ENCODE results near the gene PNPLA7.
"Not testable (repeated sequence)": the region's sequence is repeated elsewhere in the genome, so short reads cannot be mapped to it uniquely, and the experiment has no call there.

Gene PNPLA7

GRCh38 chr9:137543237-137543963, 6.8 kb downstream of the PNPLA7 start:
- no peak for DNase-seq (ENCODE audit: low read depth in 2 of 2)

- no peak for DNase-seq (ENCODE audit: low read depth in 2 of 2)
These were observed 7.7 kb downstream of the PNPLA7 start for GRCh38 chr9:137542486-137542885.

- DNase-seq (ENCODE audit: low read depth in 2 of 2) = no peak
These were observed 9.7 kb downstream of the PNPLA7 start for GRCh38 chr9:137540536-137540935.

- DNase-seq (ENCODE audit: low read depth in 2 of 2) = no peak
These were observed 12.1 kb downstream of the PNPLA7 start for GRCh38 chr9:137538058-137538457.

DNA sequence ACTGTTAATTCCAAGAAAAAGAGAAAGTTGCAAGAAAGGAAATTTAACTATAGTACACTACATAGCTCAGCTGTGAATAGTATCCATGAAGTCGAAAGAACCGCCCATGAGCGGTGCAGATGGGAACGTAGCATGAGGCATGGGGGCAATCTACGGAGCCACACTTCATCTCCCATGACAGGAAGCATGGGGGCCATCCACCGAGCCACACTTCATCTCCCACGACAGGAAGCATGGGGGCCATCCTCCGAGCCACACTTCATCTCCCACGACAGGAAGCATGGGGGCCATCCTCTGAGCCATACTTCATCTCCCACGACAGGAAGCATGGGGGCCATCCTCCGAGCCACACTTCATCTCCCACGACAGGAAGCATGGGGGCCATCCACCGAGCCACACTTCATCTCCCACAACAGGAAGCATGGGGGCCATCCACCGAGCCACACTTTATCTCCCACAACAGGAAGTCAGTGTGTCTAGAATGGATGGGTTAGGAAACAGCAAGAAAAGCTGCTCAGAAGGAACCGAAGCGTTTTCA, 13.5 kb downstream of the PNPLA7 start:
- DNase-seq (ENCODE audit: low read depth in 2 of 2) = not testable (repeated sequence)

DNA sequence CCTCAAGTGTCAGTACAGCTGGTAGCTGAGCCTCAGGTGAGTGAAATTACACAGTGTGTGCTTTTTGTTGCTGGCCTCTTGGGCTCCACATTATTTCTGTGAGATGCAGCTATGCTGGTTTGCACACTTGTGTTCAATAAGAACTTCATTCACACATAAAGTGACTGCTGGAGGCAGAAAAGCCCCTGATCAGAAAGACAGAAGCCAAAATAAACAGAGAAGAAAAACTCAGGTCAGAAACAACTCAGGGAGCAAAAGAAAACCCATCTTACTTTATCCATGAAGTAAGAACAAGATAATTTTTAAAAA, 15.1 kb downstream of the PNPLA7 start:
- DNase-seq (ENCODE audit: low read depth in 2 of 2) = no peak

DNA sequence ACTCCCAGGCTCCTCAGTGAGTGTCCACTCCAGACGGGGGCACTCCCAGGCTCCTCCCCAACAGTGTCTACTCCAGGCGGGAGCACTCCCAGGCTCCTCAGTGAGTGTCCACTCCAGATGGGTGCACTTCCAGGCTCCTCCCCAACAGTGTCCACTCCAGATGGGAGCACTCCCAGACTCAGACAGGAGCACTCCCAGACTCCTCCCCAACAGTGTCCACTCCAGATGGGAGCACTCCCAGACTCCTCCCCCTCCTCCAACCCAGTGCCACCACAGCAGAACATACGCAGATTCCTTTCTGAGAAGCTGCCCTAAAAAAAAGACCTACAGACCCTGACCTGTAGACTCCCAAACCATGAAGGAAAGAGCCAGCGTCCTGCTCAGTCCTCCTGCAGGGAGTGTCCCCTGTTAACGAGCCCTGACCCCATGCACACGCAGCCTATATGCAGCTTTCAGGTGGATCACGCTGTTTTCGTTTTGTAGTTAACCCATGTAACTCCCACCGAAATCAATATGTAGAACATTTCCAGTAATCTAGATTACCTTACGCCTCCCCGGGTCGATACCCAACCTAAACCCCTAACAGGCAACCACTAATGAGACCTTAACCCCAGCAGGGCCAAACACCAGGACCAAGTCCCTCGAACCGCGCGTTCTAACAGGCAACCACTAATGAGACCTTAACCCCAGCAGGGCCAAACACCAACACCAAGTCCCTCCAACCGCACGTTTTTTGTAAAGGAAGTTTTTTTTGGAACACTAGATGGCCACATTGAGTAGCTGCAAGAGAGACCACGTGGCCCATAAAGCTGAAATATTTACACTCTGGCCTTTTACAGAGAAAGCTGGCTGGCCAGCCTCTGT, 15.7 kb downstream of the PNPLA7 start:
- DNase-seq (ENCODE audit: low read depth in 2 of 2) = no peak

DNA sequence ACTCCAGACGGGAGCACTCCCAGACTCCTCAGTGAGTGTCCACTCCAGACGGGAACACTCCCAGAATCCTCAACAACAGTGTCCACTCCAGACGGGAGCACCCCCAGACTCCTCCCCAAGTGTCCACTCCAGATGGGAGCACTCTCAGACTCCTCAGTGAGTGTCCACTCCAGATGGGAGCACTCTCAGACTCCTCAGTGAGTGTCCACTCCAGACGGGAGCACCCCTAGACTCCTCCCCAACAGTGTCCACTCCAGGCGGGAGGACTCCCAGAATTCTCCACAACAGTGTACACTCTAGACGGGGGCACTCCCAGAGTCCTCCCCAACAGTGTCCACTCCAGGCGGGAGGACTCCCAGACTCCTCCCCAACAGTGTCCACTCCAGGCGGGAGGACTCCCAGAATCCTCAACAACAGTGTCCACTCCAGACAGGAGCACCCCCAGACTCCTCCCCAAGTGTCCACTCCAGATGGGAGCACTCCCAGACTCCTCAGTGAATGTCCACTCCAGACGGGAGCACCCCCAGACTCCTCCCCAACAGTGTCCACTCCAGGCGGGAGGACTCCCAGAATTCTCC, 17.2 kb downstream of the PNPLA7 start:
- not testable (repeated sequence) for DNase-seq (ENCODE audit: low read depth in 2 of 2)

- DNase-seq (ENCODE audit: low read depth in 2 of 2) = no peak
These were observed 19.0 kb downstream of the PNPLA7 start for GRCh38 chr9:137531099-137531765.

- no peak for DNase-seq (ENCODE audit: low read depth in 2 of 2)
These were observed 19.9 kb downstream of the PNPLA7 start for GRCh38 chr9:137530331-137530730.

GRCh38 chr9:137524981-137525317, 25.3 kb downstream of the PNPLA7 start:
- no peak for DNase-seq (ENCODE audit: low read depth in 2 of 2)

GRCh38 chr9:137524161-137524980, 25.8 kb downstream of the PNPLA7 start:
- no peak for DNase-seq (ENCODE audit: low read depth in 2 of 2)

DNA sequence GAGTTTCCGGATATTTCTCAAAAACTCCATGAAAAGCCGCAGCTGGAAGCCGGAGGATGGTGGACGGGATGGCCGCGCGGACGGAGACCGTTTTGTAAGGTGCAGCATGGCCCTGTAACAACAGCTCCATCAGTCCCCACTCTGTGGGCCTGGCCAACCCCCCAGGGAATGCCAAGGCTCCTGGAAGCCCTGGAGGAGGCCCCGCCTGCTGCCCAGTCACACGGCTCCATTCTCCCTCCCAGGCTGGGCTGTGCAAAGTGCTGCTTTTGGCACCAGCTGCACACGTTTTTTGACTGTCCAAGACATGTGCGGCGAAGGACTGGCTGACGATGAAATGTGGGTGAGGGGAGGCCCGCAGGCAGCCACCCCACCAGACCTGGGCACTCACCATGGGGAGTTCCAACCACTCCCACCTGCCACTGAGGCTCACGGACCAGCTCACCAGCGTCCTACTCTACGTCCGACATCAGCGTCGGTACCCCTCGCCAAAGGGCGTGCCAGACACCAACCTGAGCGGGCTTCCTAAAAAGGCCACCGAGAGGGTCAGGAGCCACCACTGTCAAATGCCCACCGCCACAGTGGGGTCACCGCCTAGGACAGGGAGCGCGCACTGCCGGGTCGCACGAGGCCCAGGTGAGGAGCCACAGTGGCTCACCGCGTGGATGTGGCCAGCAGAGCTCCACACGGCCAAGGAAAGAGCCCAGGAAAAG, 27.3 kb downstream of the PNPLA7 start:
- no peak for DNase-seq (ENCODE audit: low read depth in 2 of 2)

DNA sequence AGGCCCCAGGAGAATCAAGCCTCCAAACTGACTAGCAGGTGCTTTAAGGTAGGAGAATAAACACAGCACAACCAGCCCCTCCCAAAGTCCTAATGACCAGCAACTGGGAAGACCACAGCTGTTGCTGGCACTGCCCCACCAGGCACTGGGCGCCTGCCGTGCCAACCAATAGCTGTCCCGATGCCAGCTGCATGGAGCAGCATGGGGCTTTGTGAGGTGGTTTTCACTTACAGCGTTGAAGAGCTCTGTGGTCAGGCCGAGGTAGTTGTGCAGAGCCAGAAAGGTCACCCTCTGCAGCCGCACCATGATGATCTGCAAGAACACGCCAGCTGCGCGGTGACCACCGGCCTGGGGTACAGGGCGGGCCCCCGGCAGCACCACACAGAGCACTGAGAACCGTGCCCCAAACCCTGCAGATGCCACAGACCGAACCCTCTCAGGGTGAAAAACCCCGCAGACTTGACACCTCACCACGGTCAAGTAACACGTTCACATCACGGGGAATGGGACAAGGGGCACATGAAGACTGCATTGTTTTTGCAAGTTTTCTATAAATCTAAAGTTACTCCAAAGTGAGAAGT, 28.7 kb downstream of the PNPLA7 start:
- no peak for DNase-seq (ENCODE audit: low read depth in 2 of 2)

- DNase-seq (ENCODE audit: low read depth in 2 of 2) = no peak
These were observed 29.4 kb downstream of the PNPLA7 start for GRCh38 chr9:137520614-137521404.

- no peak for DNase-seq (ENCODE audit: low read depth in 2 of 2)
These were observed 30.6 kb downstream of the PNPLA7 start for GRCh38 chr9:137519553-137519952.

DNA sequence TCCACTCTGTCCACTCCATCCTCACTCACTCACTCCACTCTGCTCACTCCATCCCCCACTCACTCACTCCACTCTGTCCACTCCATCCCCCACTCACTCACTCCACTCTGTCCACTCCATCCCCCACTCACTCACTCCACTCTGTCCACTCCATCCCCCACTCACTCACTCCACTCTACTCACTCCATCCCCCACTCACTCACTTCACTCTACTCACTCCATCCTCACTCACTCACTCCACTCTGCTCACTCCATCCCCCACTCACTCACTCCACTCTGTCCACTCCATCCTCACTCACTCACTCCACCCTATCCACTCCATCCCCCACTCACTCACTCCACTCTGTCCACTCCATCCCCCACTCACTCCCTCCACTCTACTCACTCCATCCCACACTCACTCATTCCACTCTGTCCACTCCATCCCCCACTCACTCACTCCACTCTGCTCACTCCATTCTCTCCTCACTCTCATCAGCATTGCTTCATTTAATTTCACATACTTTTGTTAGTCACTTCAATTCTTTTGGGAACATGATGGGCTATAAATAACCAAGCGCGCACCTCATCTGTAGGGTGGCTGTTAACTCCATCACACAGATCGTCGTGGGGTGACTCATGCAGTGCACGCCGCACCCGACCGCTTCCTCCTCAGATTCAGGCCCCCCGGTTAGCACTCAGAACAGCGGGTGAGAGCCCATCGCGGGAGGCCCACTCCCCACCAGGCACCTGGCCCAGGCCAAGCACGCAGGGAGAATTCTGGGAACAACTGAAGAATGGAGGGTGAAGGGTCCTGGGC, 31.3 kb downstream of the PNPLA7 start:
- DNase-seq (ENCODE audit: low read depth in 2 of 2) = not testable (repeated sequence)

GRCh38 chr9:137516144-137516917, 33.9 kb downstream of the PNPLA7 start:
- no peak for DNase-seq (ENCODE audit: low read depth in 2 of 2)
